Activated CD8-positive, alpha-beta memory T cell treated with anti-CD3 and anti-CD28 coated beads for 48 hours (primary cell): ENCODE results near the gene HMCN2.
"Not testable (repeated sequence)": the region's sequence is repeated elsewhere in the genome, so short reads cannot be mapped to it uniquely, and the experiment has no call there.

Experiments
- DNase-seq, 3 experiments: peaks; one replicate each; pipeline ENCODE4 v3.0.0-alpha.2; 2020; ENCODE audit warnings: low read depth in 2 of 3, low spot score in 2 of 3

HMCN2 gene

DNA sequence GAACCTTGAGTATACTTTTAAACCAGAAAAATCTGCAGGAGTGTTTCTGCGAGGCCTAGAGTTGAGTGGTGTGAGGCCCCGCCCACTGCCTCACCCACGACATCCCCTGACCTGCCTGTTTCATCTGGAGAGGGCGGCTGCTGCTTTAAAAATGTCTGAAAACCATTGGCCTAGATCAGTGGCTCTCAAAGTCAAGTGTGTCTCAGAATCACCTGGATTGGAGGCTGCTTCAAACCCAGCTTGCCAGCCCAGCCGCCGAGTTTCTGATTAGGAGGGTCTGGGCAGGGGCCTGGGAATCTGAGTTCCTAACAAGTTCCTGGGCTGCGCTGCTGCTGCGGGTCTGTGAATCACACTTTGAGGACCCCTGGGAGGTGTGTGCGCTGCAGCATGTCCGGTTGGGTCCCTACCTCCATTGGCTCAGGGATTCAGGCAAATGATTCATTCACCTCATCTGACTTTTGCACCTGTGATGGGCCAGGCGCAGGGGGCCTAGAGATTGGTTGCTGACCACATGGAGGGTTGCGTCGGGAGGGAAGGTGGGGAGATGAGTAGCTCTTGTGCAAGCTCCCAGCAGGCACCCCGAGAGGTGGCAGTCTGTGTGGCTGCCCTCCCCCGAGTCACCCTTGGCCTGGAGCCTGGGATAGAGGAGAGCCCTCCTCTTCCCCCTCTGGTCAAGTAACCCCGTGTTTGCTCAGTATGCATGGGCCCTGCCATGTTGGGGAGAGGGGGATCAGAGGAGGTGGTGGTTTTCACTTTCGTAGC, 27.6 kb upstream of the HMCN2 start:
- no peak for DNase-seq

DNA sequence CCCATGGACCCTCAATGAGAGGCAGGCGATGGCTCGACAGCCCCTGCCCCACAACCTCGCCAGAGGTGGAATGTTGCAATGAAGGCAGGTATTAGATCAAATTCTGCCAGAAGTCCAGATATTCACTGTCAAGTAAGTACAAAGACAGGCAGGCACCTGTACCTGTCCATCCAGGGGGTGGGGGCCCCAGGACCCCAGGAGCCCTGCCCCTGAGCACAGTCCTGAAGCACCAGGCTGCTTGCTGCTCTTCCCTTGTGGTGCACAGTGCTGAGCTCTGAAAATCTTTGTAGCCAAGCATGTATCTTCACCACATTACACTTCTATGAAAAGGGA, 26.2 kb upstream of the HMCN2 start:
- no peak for DNase-seq

GRCh38 chr9:130239741-130240241, 25.8 kb upstream of the HMCN2 start:
- peak in 2 of 3 experiments; percentile 26 to 31 for DNase-seq

- no peak for DNase-seq
These were observed 25.0 kb upstream of the HMCN2 start for GRCh38 chr9:130240410-130241197.

GRCh38 chr9:130241198-130241535, 24.4 kb upstream of the HMCN2 start:
- no peak for DNase-seq

DNA sequence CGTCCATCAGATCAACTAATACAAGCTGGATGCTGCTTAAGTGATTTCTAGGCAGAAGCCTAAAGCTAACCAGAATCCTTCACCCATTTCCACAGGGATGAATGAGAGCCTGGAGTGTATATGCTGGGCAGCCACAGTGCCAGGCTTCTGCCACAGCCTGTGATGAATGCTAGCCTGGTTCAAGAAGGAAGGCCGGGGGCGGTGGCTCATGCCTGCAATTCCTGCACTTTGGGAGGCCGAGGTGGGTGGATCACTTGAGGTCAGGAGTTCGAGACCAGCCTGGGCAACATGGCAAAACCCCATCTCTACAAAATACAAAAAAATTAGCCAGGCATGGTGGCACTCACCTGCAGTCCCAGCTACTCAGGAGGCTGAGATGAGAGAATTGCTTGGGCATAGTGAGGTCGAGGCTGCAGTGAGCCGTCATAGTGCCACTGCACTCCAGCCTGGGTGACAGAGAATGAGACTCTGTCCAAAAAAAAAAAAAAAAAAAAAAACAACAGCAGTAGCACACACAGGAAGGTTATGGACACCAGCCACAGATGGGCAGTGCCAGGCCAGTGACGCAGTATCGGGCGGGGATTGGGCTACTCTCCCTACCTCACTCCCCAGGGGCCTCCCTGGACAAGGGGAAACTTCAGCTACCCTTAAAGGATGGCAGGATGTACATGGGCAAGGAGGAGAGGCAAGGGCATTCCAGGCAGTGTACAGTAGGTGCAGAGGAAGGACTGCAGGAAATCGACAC, 23.1 kb upstream of the HMCN2 start:
- no peak for DNase-seq

DNA sequence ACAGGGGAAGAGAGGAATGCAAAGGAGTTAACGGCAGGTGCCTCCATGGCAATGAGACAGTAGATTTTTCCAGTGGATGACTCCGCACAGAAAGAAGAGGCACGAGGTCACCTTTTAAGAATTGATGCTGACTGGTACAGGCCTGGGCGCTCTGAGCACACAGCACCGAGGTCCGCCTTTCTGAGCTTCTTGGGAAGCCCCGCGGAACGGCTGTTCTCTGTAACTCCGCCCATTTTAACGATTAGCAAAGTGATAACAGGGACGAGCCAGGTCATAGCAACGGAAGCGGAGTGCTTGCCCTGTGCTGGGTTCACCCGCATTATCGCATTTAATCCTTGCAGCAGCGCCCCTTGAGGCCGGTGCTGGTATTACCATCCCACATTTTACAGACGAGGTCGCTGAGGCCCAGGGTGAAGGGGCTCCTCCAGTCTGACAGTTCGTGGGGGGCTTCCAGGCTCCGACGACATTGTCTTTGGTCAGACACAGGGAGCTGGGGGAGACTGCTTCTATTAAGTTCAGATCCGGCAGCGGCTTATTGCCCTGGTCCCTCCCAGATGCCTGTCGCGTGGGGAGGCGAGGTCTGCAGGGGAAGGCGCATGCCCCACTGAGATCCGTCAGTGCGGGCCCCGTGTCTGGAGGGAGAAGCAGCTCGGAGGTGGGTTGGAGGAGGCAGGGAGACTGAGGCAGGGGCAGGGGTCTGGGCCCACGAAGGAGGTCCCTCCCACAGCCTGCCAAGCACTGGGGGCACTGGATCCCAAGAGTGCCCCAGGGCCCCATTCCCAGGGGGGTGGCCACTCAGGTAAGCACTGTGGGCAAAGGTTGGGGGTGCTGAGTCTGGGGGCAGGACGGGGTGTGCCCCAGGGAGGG, 22.3 kb upstream of the HMCN2 start:
- DNase-seq: peak; percentile 62 to 86 (median 81)

GRCh38 chr9:130243882-130244170, 21.7 kb upstream of the HMCN2 start:
- DNase-seq: no peak

GRCh38 chr9:130244548-130245165, 20.9 kb upstream of the HMCN2 start:
- DNase-seq: no peak

- no peak for DNase-seq
These were observed 20.1 kb upstream of the HMCN2 start for GRCh38 chr9:130245474-130245873.

DNA sequence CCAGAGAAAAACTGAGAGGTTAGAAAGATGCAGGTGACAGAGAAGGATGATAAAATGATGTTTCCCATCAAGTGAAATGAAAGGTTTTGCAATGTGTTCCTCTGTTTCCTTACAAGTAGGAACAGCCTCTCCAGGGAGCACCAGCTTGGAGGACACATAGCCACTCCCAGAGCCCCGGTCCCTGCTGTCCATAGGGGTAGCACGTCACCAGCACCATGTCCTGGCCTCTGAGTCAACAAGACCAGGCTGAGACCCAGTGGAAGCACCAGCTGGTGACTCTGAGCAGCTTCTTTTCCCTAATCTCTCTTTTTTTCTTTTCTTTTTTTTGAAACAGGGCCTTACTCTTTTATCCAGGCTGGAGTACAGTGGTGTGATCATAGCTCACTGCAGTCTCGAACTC, 19.4 kb upstream of the HMCN2 start:
- DNase-seq: no peak

GRCh38 chr9:130254747-130255630, 10.6 kb upstream of the HMCN2 start:
- no peak for DNase-seq

DNA sequence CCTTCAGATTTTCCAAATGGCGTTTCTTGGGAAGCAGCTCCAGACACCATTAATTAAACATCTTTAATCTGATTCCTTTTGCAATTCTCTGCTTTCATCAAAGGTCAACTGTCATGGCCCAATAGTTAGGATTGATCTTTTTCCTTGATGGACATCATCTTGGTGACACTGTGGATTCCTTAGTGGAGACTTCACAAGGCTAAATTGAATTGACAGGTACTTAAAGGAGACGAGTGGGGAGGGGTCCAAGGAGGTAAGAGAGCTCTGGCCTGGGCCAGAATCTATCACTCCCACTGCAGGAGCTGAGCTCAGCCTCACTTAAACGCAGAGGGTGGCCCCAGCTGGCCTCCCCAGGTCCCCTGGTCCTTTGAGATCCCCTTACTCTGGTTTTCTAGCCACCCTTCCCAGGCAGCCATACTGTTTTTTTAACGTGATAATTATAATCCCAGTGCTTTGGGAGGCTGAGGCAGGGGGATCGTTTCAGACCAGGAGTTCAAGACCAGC, 9.9 kb upstream of the HMCN2 start:
- no peak for DNase-seq

GRCh38 chr9:130256644-130257043, 8.9 kb upstream of the HMCN2 start:
- no peak for DNase-seq

- DNase-seq: not testable (repeated sequence)
These were observed 7.4 kb upstream of the HMCN2 start for GRCh38 chr9:130258137-130258536.

DNA sequence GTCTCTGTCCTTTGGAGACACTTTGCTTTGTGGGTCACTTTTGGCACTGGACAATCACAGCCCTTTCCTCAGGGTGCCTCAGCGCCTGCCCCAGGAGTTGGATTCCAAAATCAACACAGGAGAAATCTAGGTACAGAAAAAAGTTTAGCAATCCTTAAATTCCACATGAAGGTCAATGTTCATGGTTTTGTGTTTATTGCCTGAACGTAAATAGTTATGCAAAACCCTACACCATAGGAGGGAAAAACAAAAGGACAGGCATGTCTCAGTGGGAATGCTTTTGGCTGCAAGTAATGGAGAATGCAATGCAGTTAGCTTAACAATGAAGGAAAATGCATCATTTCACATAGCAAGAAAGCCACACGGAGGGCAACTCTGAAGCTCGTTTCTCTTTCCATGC, 6.5 kb upstream of the HMCN2 start:
- no peak for DNase-seq

DNA sequence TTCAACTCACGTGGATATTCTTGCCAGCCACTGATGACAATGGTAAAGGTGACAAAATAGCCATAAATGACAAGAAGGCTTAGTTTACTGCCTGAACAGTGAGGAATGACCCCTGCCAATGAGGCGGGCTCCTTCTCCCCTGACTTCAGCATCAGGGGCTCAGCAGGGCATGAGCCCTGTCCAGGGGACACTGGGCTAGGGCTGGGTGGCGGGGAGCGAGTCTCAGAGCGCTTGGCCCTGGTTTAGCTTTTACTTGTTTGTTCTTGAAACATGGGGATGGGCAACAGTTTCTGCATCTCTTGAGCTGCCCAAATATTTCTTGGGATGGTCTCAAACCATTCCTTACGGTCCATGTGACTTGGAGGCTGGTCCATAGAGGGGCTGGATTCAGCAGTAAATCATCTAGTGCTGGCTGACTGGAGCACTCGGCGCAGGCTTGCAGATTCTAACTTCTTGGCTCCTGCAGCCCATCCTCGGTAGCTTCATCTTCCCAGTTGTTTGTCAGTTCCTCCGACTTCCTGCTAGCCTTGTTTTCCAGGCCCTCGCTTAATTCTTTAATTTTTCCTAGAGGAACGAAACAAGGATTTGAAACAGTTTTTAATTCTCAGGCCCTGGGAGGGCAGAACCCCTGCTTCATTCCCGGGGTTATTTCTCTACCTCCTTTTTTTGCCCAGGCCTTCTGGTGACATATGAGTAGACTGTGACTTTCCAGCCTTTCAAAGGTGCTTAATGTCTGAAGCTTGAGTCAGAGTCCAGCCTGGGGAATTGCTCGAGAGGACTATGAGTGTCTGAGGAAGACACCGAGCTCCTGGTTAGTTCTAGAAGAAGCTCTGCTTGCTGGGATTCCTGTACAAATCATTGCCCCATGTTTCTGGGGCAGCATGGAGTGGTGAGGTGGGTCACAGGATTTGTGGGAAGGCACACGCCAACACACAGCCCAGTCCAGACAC, 4.5 kb upstream of the HMCN2 start:
- DNase-seq: no peak

GRCh38 chr9:130262061-130262745, 3.4 kb upstream of the HMCN2 start:
- no peak for DNase-seq
